Frontal cortex (tissue), 4 donors: ENCODE measurements around the gene ZKSCAN1. TPM values are rescaled to one million over a fixed set of nuclear protein-coding genes. Genes with fewer than 3 reads are reported as not detected.
"Not testable (repeated sequence)": the region's sequence is repeated elsewhere in the genome, so short reads cannot be mapped to it uniquely, and the experiment has no call there.

Source experiments
- DNase-seq, 2 donors: peaks; one replicate each; pipeline ENCODE4 v3.0.0; 2012; ENCODE audit warnings: low spot score in 2 of 2
- FAIRE-seq: peaks from 2 replicates; lab custom pipeline; 2012; peaks lifted over from hg19 to GRCh38; lab: Jason Lieb, UNC
- total RNA-seq: library from RNA; depleted of rRNA; stranded (reverse); fragments of >200 nt; gene quantifications from one replicate; pipeline ENCODE4 v1.2.3, GENCODE V29; 2014
- donor health status: control.
- donor health status: control.
- donor health status: control.

ZKSCAN1 gene
- total RNA-seq, result 85.2 TPM

GRCh38 chr7:100015232-100016214, at the start of gene ZKSCAN1:
Gene ZKSCAN1 (plus strand): TSS chr7:100015596. CDS start chr7:100023507, 7,911 bp downstream.
- DNase-seq (peak; percentile 89 to 96), FAIRE-seq (no peak)

- FAIRE-seq (no peak), DNase-seq (no peak)
These were observed 46.1 kb upstream of the ZKSCAN1 start for GRCh38 chr7:99969298-99969697.

GRCh38 chr7:99969813-99970212, 45.6 kb upstream of the ZKSCAN1 start:
- not testable (repeated sequence) for FAIRE-seq, DNase-seq

- FAIRE-seq (no peak), DNase-seq (no peak)
These were observed 44.2 kb upstream of the ZKSCAN1 start for GRCh38 chr7:99971242-99971641.

GRCh38 chr7:99973817-99974216, 41.6 kb upstream of the ZKSCAN1 start:
- DNase-seq, FAIRE-seq: not testable (repeated sequence)

- DNase-seq, result no peak
- FAIRE-seq, result no peak
These were observed 40.7 kb upstream of the ZKSCAN1 start for GRCh38 chr7:99974681-99975080.

GRCh38 chr7:99975782-99976521, 39.4 kb upstream of the ZKSCAN1 start, which contains the start of gene AZGP1:
Gene AZGP1 (minus strand): TSS chr7:99976031. CDS start chr7:99976020, 11 bp downstream.
- DNase-seq (no peak), FAIRE-seq (no peak)

GRCh38 chr7:99976626-99977025, 38.8 kb upstream of the ZKSCAN1 start:
- FAIRE-seq (no peak), DNase-seq (no peak)

- not testable (repeated sequence) for FAIRE-seq, DNase-seq
These were observed 35.6 kb upstream of the ZKSCAN1 start for GRCh38 chr7:99979814-99980225.

GRCh38 chr7:99980448-99980872, 34.9 kb upstream of the ZKSCAN1 start:
- DNase-seq, FAIRE-seq: not testable (repeated sequence)

GRCh38 chr7:99981066-99981465, 34.3 kb upstream of the ZKSCAN1 start:
- not testable (repeated sequence) for DNase-seq, FAIRE-seq

GRCh38 chr7:99984593-99984992, 30.8 kb upstream of the ZKSCAN1 start:
- DNase-seq, result no peak
- no peak for FAIRE-seq

GRCh38 chr7:99987306-99987705, 28.1 kb upstream of the ZKSCAN1 start:
- FAIRE-seq, result not testable (repeated sequence)

GRCh38 chr7:99987846-99988245, 27.6 kb upstream of the ZKSCAN1 start:
- DNase-seq, result no peak
- FAIRE-seq, result no peak

More at GRCh38 chr7:99987306-99987705, 28.1 kb upstream of the ZKSCAN1 start:
- not testable (repeated sequence) for DNase-seq

GRCh38 chr7:99990460-99990852, 24.9 kb upstream of the ZKSCAN1 start:
- FAIRE-seq, result no peak
- no peak for DNase-seq

- DNase-seq, FAIRE-seq: not testable (repeated sequence)
These were observed 23.9 kb upstream of the ZKSCAN1 start for GRCh38 chr7:99991543-99991942.

GRCh38 chr7:99992330-99993038, 22.9 kb upstream of the ZKSCAN1 start:
- no peak for FAIRE-seq
- DNase-seq, result no peak

GRCh38 chr7:99994819-99995218, 20.6 kb upstream of the ZKSCAN1 start:
- no peak for FAIRE-seq
- no peak for DNase-seq

- FAIRE-seq, result no peak
- no peak for DNase-seq
These were observed 18.4 kb upstream of the ZKSCAN1 start for GRCh38 chr7:99996755-99997544.
